HG03108 (cell line): Measurements from ENCODE around the gene ABHD16B.
A peak's percentile ranks its signal among the peaks of the same experiment; 100 is the strongest.
"Not testable (repeated sequence)": the region's sequence is repeated elsewhere in the genome, so short reads cannot be mapped to it uniquely, and the experiment has no call there.

Experiments used
- ATAC-seq: cut with Tn5 transposase; IDR thresholded peaks from one replicate; pipeline ENCODE4 v1.9.1; 2021; ENCODE audit warnings: moderate library complexity; ENCODE audit not compliant: unreplicated experiment

ABHD16B gene

DNA sequence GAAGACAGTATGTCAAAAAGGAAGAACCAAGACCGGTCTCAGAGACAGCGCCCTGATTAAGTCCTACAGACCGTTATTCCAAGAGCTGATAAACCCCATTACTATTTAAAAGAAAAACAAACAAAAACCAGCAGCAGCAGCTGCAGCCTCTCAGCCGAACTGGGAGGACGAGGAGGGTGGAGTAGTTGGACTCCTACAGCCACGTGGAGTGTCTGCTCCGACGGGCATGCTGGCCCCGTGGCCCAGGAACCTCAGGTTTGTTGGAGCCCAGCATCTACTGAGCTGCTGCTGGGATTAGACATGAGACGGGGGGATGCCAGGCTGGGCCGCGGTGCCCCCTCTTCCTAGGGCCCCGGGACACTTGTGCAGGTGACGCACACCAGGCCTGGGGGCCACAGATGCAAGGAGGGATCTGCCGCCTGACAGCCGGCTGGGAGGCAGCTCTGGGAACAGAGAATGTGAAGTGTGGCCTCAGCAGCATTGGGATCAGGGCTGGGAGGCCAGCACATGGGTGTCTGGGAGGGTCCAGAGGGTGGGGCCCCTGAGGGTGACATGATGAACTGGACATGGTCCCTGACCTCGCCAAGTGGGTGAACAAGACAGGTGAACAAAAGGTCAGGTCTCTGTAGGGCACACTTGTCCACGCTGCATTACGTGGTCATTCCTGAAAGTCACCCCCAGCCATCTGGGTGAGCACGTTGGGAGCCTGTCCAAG is 27.4 kb upstream of the ABHD16B start:
- no peak for ATAC-seq

- no peak for ATAC-seq
These were observed 26.8 kb upstream of the ABHD16B start for GRCh38 chr20:63834491-63834880.

DNA sequence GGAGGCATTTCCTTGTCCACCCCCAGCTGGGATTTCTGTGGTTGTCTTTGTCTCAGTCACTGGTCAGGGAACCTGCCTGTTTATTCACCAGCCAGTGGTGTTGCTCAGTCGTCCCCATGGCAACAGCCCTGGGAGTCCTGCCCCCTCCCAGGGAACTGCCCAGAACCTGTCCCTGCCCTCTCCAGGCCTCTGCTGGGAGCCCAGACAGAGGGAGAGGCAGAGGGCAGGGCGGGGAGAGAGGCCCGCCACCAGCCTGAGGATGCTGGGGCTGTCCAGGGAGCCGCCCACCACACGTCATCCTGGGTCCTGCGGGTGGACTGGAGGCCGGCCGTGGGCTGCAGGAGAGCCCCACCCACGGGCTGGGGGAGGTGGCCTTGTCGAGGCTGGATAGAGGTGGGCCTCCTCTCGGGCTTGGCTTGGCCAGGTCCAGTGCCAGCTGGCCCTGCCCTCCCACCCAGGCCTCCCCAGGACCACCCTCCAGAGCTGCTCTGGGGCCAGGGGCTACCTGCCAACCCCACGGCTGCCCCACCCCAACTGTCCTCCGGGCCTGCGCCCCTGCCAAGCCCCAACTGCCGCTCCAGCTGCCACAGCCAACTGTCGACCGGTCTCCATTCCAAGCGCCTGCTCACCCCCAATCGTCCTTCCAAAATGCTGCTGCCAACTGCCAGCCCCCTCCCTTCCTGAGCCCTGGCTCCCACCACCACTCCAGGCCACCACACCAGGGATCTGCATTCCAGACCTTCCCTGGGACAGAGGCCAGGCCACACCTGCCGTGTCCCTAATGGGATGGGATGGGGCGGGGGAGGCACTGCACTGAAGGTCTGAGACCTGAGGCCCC is 26.1 kb upstream of the ABHD16B start:
- no peak for ATAC-seq

DNA sequence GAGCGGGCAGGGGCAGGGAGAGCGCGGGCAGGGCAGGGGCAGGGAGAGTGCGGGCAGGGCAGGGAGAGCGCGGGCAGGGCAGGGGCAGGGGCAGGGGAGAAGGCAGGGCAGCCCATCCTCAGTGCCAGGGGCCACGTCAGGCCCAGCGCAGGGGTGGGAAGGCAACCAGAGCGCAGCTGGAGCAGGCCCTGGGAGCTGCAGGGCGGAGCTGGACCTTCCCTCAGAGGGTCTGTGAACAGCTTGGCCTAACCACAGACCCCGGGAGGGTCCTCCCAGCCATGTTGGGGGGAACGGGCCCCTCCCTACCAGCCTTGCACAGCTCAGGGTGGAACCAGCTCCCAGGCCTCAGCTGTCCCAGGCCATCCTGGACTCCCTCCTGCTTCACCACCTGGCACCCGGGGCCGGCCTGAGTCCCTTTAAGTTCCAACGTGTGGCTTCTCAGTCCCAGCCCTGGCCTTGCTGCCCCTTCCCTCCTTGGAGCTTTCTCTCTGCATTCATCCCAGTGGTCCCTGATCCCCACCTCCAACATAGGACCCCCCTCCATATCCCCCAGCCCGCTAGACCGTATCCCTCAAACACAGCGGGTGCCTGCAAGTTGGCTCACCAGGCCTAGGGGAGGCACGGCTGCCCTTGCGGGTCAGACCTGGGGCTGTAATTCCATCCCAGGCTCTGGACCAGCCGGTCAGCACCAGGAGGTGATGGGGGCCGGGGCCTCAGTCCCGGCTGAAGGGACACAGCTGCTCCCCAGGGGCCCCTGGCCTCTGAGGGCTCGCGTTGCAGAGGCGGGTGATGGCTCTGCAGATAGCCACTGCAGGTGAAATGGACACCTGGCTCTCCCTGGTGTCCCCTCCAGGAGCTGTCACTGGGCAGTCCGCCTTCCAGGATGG is 24.6 kb upstream of the ABHD16B start:
- no peak for ATAC-seq

GRCh38 chr20:63837479-63837878 is 23.8 kb upstream of the ABHD16B start:
- no peak for ATAC-seq

GRCh38 chr20:63839620-63840019 is 21.7 kb upstream of the ABHD16B start:
- ATAC-seq = no peak

- ATAC-seq = no peak
These were observed 20.9 kb upstream of the ABHD16B start for GRCh38 chr20:63840405-63840828.

DNA sequence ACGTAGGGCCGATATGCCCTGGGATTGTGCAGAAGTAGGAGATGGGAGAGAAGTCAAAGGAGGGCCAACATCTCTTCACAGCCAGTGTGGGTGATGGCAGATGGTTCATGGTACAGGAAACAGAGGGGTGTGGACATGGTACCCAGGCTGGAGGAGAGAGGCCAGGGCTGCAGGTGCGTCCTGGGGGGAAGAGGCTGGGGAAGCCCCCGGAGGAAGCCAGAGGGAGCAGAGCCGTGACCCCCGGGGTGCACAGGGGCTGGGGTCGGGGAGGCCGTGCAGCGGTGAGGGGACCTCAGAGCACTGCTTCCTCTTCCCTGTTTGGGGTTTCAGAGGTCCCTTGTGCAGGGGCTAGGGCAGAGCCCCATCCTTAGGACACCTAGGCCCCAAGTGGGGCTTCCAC is 19.0 kb upstream of the ABHD16B start:
- no peak for ATAC-seq

- no peak for ATAC-seq
These were observed 18.1 kb upstream of the ABHD16B start for GRCh38 chr20:63843222-63843621.

- no peak for ATAC-seq
These were observed 17.5 kb upstream of the ABHD16B start for GRCh38 chr20:63843778-63844177.

DNA sequence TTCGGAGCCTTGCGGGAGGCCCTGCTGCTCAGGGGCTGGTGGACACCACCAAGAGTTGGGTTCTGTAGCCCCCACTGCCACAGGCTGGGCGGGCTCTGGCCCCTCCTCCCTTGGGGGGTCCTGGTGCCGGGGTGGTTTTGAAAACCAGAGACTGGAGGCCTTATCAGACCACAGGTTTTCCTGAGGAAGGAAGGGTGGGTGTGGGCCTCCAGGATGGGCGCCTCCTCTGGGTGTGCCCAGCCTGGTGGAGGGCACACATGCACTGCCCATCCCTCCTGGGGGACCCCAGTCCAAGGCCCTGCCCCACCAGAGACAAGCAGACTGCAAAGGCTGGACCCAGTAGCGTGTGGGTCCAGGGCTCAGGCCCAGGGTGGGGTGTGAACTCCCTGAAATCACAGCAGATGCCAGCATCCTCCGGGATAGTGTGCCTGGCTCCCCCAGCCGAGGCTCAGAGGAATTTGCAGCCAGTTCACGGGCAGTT is 16.7 kb upstream of the ABHD16B start:
- ATAC-seq = no peak

DNA sequence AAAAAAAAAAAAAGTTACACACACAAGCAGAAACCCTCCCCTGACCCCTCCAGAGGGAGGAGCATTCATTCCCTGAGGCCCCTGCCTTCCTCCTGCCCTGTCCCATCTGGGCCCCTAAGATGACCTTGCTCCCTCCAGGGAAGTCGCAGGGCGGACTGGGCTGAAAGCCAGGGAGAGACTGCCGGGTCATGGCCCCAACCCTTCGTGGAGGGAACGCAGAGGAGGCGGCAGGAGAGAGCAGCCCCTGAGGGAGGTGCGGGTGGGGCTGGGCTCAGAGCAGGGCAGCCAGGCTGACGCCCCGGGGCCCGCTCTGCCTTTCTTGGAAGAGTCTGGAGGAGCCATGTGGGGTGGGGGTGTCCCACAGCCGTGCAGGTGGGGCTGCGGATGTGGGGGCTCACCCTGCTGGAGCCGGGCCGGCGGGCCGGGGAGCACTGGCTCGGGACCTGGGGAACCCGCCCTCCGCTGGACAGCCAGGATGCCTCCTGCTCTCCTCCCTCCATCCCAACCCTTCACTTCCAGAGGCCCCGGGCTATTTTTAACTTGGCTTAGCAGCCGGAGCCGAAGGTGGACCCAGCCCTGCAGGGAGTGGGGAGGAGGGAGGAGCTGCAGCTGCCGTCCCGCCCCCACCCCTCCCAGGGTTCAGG is 15.0 kb upstream of the ABHD16B start:
- no peak for ATAC-seq

DNA sequence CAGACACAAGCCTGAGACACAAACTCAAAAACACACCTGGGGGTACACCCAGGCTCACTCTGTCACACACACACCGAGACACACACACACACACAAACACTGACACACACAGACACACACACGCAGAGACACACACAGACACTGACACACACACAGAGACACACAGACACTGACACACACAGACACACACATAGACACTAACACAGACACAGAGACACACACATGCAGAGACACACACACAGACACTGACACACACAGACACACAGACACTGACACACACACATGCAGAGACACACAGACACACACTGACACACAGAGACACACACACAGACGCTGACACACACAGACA is 14.4 kb upstream of the ABHD16B start:
- ATAC-seq = no peak

DNA sequence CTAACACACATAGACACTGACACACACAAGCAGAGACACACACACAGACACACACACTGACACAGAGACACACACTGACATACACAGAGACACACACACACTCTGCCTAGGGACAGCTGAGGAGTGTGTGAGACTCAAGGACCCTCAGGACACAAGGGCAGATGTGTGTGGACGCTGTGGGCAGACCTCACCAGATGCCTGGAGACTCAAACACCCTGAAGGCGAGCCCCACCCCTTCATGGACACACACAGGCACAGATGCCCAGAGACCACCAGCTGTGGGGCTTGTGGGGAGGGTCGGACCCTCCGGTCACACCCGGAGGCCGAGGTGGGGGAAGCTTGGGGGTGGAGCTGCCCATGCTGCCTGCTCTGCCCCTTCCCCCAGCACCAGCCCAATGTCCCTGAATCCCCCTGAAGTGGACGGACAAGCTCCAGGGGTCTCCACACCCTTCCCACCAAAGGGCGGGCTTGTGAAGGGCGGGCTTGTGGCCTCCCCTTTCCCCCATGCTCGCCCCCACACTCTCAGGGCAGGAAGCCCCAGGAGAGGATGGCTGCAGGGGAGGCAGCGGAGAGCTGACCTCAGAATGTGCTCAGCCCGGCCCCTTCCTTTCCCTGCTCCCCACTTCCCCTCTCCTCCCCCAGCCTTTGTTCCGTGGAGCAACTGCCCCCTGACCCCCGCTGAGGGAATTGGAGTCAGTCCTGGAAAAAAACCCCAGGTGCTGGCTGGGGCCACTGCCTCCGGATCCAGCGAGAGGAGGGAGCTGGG is 13.9 kb upstream of the ABHD16B start:
- no peak for ATAC-seq

DNA sequence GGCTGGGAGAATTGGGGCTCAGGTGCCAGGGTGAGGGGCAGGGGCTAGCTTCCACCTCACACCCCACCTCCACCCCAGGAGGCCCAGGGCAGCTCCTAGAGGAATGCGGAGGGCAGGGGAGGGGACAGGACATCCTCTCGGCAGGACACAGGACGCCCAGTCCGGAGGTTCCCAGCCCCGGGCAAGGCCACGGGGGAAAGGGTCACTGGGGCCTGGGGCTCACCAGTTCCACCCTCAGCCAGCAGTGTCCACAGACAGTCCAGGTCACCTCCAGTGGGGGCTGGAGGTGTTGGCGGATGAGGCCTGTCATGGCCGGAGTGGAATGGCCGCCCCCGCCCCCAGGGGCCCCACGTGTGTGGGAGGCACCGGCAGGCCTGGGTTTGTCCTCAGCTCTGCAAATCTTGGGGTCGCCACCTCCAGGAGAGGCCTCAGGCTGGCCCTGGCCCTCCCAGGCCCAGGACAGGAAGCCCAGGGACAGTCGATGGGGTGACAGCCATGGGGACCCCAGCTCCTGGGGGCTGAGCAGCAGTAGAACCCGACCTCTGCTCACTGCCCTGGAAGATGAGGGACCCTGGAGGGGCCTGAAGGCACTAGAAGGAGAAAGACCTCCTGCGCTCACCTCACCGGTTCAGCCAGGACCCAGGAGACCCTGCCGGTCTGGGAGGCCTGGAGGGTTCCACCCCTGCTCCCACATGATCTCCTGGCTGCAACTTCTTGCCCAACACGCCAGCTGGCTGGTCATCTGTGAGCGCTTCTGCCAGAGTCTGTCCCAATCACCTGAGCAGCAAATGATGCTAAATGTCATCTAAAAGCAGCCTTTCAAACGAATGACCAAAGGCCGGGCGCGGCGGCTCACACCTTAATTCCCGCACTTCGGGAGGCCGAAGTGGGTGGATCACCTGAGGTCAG is 13.0 kb upstream of the ABHD16B start:
- ATAC-seq = no peak

DNA sequence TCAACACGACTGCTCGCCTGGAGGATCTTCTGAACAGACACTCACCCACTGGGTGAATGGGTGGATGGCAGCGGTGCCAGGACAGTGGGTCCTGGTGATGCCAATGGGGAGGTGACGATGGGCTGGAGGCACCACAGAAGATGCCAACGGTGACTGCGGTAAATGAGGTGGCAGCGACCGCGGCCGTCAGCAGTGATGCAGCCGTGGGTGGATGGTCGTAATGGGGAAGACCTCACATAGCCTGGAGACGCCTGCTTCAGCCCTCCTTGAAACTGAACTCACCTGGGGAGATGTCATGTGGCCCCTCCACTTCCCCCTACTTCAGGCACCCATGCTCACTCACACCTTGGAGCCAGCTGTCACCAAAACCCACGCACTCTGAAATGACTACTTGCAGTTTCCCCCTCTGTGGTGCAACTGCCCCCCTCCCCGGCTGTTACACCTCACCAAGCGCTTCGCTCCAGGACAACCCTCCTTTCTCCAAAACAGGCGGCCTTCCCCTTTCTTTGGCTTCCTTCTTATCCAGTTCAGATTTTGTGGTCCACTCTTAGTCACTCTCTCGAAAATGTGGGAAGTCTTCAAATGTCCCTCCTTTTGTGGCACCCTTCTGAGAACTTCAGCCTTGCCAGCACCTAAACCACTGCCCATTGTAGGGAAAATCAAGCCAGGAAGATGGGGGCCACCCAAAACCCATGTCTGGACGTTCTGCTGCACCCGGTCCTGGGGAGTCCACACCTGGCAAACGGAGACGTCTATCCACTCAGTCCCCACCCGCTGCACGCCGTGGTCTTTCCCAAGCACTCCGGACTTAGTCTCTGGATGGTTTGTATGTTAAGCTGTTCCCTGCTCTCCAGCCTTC is 10.4 kb upstream of the ABHD16B start:
- peak; percentile 75 for ATAC-seq

GRCh38 chr20:63851548-63851943 is 9.8 kb upstream of the ABHD16B start:
- ATAC-seq = not testable (repeated sequence)

DNA sequence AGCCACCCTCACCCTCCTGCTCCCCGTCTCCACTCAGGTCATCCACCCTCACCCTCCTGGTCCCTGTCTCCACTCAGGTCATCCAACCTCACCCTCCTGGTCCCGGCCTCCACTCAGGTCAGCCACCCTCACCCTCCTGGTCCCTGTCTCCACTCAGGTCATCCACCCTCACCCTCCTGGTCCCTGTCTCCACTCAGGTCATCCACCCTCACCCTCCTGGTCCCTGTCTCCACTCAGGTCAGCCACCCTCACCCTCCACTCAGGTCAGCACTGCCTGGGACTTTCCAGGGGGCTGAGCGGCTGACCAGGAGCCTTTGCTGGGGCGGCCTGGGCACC is 7.6 kb upstream of the ABHD16B start:
- ATAC-seq = not testable (repeated sequence)
